IMR-90 (cell line): ENCODE measurements around the gene PLCB4.

Experiments used
- BHLHE40 ChIP-seq: fragments of 150-350 bp; IDR thresholded peaks from 2 replicates; pipeline ENCODE4 v1.6.1; 2016; ENCODE audit warnings: mild to moderate bottlenecking, low read depth, low read length
- CEBPB ChIP-seq: IDR thresholded peaks from 2 replicates; pipeline ENCODE4 v1.6.1; 2012; ENCODE audit warnings: low read depth, low read length, improper control_type of control experiment
- CHD1 ChIP-seq: IDR thresholded peaks from 2 replicates; pipeline ENCODE4 v1.6.1; 2012; ENCODE audit warnings: low read depth, low read length, improper control_type of control experiment
- FOS ChIP-seq: fragments of 150-350 bp; IDR thresholded peaks from 2 replicates; pipeline ENCODE4 v1.6.1; 2016; ENCODE audit warnings: low read depth, low read length
- MAZ ChIP-seq: IDR thresholded peaks from 2 replicates; pipeline ENCODE4 v1.6.1; 2012; ENCODE audit warnings: low read depth, mild to moderate bottlenecking, low read length, improper control_type of control experiment, moderate library complexity, borderline replicate concordance
- MXI1 ChIP-seq: IDR thresholded peaks from 2 replicates; pipeline ENCODE4 v1.6.1; 2012; ENCODE audit warnings: low read depth, mild to moderate bottlenecking, low read length, moderate library complexity, borderline replicate concordance
- POLR2A ChIP-seq: IDR thresholded peaks from 2 replicates; pipeline ENCODE4 v1.6.1; 2012; ENCODE audit warnings: mild to moderate bottlenecking, low read depth, low read length
- RAD21 ChIP-seq: IDR thresholded peaks from 2 replicates; pipeline ENCODE4 v1.6.1; 2012; ENCODE audit warnings: low read length, improper control_type of control experiment
- RFX5 ChIP-seq: IDR thresholded peaks from 2 replicates; pipeline ENCODE4 v1.8.0; 2012; ENCODE audit warnings: low read depth, mild to moderate bottlenecking, low read length, moderate library complexity
- SMC3 ChIP-seq: fragments of 150-350 bp; IDR thresholded peaks from 2 replicates; pipeline ENCODE4 v1.6.1; 2016; ENCODE audit warnings: low read depth, mild to moderate bottlenecking, antibody characterized with exemption, low read length, moderate library complexity
- TF ChIP-seq, protein P1 (sequence below): conservative IDR thresholded peaks from 2 replicates; pipeline ENCODE4 v1.5.1; 2012; ENCODE audit warnings: mild to moderate bottlenecking, low read depth, low read length, improper control_type of control experiment
- TF ChIP-seq, protein P2 (sequence below): fragments of 150-350 bp; IDR thresholded peaks from 2 replicates; pipeline ENCODE4 v1.6.1; 2017; ENCODE audit warnings: mild to moderate bottlenecking, antibody characterized with exemption, low read length, low read depth
- TF ChIP-seq, protein P3 (sequence below): fragments of 150-350 bp; IDR thresholded peaks from 2 replicates; pipeline ENCODE4 v1.6.1; 2016; ENCODE audit warnings: low read depth, mild to moderate bottlenecking, low read length, moderate library complexity, borderline replicate concordance

DNA sequence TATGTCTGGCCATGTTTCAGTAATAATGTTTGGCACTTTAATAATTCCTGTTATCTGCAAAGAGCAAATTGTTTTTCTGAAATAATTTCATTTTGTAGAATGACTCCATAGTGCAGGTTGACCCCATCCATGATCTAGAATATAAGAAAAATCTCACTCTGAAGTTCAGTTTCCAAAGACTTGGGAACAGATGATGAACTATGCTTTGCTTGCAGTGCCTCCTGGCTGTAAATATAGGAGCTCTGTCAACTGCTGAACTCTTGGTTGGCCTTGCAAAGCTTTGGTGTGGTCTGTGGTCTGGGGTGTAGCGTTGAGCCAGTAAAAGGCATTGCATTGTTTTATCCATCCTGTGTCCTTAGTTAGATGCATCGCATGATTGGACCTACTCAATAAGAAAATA is 104.0 kb downstream of the PLCB4 start:
- TF ChIP-seq, protein P1, sequence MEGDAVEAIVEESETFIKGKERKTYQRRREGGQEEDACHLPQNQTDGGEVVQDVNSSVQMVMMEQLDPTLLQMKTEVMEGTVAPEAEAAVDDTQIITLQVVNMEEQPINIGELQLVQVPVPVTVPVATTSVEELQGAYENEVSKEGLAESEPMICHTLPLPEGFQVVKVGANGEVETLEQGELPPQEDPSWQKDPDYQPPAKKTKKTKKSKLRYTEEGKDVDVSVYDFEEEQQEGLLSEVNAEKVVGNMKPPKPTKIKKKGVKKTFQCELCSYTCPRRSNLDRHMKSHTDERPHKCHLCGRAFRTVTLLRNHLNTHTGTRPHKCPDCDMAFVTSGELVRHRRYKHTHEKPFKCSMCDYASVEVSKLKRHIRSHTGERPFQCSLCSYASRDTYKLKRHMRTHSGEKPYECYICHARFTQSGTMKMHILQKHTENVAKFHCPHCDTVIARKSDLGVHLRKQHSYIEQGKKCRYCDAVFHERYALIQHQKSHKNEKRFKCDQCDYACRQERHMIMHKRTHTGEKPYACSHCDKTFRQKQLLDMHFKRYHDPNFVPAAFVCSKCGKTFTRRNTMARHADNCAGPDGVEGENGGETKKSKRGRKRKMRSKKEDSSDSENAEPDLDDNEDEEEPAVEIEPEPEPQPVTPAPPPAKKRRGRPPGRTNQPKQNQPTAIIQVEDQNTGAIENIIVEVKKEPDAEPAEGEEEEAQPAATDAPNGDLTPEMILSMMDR: no peak; the same call in 1 of the 2 replicates
- no peak for TF ChIP-seq RFX5
- TF ChIP-seq, protein P2, sequence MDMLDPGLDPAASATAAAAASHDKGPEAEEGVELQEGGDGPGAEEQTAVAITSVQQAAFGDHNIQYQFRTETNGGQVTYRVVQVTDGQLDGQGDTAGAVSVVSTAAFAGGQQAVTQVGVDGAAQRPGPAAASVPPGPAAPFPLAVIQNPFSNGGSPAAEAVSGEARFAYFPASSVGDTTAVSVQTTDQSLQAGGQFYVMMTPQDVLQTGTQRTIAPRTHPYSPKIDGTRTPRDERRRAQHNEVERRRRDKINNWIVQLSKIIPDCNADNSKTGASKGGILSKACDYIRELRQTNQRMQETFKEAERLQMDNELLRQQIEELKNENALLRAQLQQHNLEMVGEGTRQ: no peak
- no peak for TF ChIP-seq MXI1
- no peak for TF ChIP-seq POLR2A
- no peak for TF ChIP-seq CHD1
- TF ChIP-seq, protein P3, sequence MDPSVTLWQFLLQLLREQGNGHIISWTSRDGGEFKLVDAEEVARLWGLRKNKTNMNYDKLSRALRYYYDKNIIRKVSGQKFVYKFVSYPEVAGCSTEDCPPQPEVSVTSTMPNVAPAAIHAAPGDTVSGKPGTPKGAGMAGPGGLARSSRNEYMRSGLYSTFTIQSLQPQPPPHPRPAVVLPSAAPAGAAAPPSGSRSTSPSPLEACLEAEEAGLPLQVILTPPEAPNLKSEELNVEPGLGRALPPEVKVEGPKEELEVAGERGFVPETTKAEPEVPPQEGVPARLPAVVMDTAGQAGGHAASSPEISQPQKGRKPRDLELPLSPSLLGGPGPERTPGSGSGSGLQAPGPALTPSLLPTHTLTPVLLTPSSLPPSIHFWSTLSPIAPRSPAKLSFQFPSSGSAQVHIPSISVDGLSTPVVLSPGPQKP: no peak
- no peak for TF ChIP-seq FOS
- no peak for TF ChIP-seq MAZ
- no peak for TF ChIP-seq SMC3
- TF ChIP-seq RAD21: no peak
- TF ChIP-seq CEBPB: no peak
- no peak for TF ChIP-seq BHLHE40
